B cell (primary cell): ENCODE measurements around the gene SEPTIN5. TPM values are rescaled to one million over a fixed set of nuclear protein-coding genes. Genes with fewer than 3 reads are reported as not detected.

ENCODE experiments used
- polyA plus RNA-seq: library from polyadenylated mRNA; depleted of rRNA; stranded (reverse); fragments of >200 nt; gene quantifications from 2 replicates; pipeline ENCODE4 v1.2.3, GENCODE V29; 2012
- total RNA-seq, 2 donors: library from RNA; stranded (reverse); fragments of 120-200 nt in 1 of 2; gene quantifications; 1 replicate in 1 of 2; 2 replicates in 1 of 2; pipeline versions ENCODE4 v1.2.3 to v1.2.4, GENCODE V29; 2013 to 2022

The SEPTIN5 gene
- total and polyA plus RNA-seq, 2 donors (not counting 1 experiment from before 2014, with no cell fraction given) = 0.06 TPM; not detected in 1

Other genes starting within 250 kb of the SEPTIN5 start
- 43.5 and 44.2 TPM in 2 replicates for gene UFD1, start 235.3 kb upstream of the SEPTIN5 start, total RNA-seq
- gene UFD1, start 235.3 kb upstream of the SEPTIN5 start, polyA plus RNA-seq = 42.2 and 70.1 TPM in 2 replicates
- 0.49 and 0.56 TPM in 2 replicates for gene CDC45, start 234.6 kb upstream of the SEPTIN5 start, total RNA-seq
- gene CDC45, start 234.6 kb upstream of the SEPTIN5 start, polyA plus RNA-seq = 0.61 and 1.4 TPM in 2 replicates
- not detected in 2 replicates for gene CLDN5, start 190.1 kb upstream of the SEPTIN5 start, total RNA-seq
- 0.12 TPM in 1 of 2 replicates, not detected in the other for gene CLDN5, start 190.1 kb upstream of the SEPTIN5 start, polyA plus RNA-seq
- 0.27 TPM in 1 of 2 replicates, not detected in the other for gene GP1BB, start 9.0 kb downstream of the SEPTIN5 start, total RNA-seq
- gene GP1BB, start 9.0 kb downstream of the SEPTIN5 start, polyA plus RNA-seq = 0.31 and 4.3 TPM in 2 replicates
- not detected in 2 replicates for gene TBX1, start 46.3 kb downstream of the SEPTIN5 start, total RNA-seq
- gene TBX1, start 46.3 kb downstream of the SEPTIN5 start, polyA plus RNA-seq = not detected in 2 replicates
- gene GNB1L, start 140.4 kb downstream of the SEPTIN5 start, total RNA-seq = 6.6 and 7.2 TPM in 2 replicates
- 6.0 and 12.1 TPM in 2 replicates for gene GNB1L, start 140.4 kb downstream of the SEPTIN5 start, polyA plus RNA-seq
- 14.8 and 15.2 TPM in 2 replicates for gene RTL10, start 140.4 kb downstream of the SEPTIN5 start, total RNA-seq
- 4.9 and 6.4 TPM in 2 replicates for gene RTL10, start 140.4 kb downstream of the SEPTIN5 start, polyA plus RNA-seq
- 32.6 and 36.1 TPM in 2 replicates for gene COMT, start 227.3 kb downstream of the SEPTIN5 start, total RNA-seq
- gene COMT, start 227.3 kb downstream of the SEPTIN5 start, polyA plus RNA-seq = 58.3 and 70.6 TPM in 2 replicates
- 36.2 and 39.0 TPM in 2 replicates for gene TXNRD2, start 227.3 kb downstream of the SEPTIN5 start, total RNA-seq
- 22.7 and 24.8 TPM in 2 replicates for gene TXNRD2, start 227.3 kb downstream of the SEPTIN5 start, polyA plus RNA-seq